Amygdala (tissue), 56 donors: ENCODE data around the gene ANKRD34A.

Experiments
- DNase-seq, 56 donors: peaks; one replicate each; lab custom pipeline; 2025; lab: John Stamatoyannopoulos, UW

Gene ANKRD34A

DNA sequence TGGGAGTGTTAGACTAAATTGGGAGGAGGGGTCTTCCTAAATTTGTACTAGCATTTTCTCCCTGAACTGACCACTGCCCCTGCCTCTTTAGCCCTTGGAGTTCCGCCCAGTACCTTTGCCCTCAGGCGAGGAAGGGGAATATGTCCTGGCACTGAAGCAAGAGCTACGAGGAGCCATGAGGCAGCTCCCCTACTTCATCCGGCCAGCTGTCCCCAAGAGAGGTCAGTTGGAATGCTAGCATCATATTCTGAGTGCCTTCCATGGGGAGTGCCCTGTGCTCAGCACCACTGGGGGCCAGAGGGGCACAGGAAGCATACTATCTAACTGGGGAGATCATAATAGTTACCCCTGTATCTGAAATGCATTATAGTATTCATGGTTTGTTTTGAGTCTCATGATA lies 10.8 kb upstream of the ANKRD34A start:
- DNase-seq: no peak

GRCh38 chr1:145974721-145975120 lies 10.3 kb upstream of the ANKRD34A start:
- DNase-seq: no peak

DNA sequence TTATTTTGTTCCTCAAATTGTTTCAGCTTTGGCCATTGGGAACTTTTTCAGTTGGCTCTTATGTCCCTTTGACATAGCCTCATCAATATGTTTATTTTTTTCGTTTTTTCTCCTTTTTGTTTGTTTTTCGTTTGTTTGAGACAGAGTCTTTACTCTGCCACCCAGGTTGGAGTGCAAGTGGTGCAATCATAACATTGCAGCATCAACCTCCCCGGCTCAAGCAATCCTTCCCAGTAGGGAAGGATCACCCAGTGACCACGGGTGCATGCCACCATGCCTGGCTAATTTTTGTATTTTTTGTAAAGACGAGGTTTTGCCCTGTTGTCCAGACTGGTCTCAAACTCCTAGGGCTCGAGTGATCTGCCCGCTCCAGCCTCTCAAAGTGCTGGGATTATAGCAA lies 8.2 kb upstream of the ANKRD34A start:
- DNase-seq: no peak

DNA sequence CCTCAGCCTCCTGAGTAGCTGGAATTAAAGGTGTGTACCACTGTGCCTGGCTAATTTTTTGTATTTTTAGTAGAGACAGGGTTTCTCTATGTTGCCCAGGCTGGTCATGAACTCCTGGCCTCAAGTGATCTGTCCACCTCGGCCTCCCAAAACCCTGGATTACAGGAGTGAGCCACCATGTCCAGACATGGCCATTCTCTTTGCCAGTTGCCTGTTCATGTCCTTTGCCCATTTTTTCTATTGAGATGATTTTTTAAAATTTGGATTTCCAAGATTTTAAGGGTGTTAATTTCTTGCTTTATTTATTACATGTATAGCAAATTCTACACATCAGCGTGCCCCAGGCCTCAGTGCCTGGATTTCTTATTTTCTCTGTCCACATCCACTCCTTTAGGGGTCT lies 2.9 kb upstream of the ANKRD34A start:
- DNase-seq: no peak

DNA sequence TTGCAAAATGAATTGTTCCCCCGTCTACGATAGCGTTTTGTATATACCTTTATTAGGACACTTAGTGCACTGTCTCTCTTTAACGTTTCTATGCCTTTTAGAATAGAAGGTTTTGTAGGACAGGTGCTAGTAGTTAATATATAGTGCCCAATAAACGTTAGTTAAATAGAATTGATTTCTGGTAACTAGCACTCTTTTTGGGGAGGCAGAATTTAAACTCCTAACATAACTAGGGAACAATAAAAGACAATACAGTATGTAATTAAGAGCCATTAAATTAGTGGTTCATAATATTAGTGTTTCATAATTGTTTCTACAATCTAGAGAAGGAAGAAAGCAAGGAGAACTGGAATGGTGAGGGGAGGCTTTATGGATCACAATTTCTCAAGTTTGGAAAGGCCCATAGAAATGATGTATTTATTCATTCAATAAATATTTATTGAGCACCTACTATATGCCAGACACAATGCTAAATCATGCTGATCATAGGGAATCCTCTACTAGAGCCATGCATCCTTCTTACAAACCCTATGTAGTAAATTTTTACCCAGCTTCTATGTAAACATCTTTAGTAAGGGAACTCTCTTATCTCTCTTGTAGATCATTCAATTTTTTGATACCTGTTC lies 857 bp upstream of the ANKRD34A start:
- DNase-seq: no peak

GRCh38 chr1:145963265-145964019 lies 933 bp downstream of the ANKRD34A start:
- peak in 1 of 56 donors; percentile 7 for DNase-seq

GRCh38 chr1:145962157-145963102 lies 1.9 kb downstream of the ANKRD34A start:
- peak in 55 of 56 donors; percentile 12 to 86 (median 63) for DNase-seq

- peak in 47 of 56 donors; percentile 10 to 71 (median 41) for DNase-seq
These were observed 2.8 kb downstream of the ANKRD34A start for GRCh38 chr1:145961425-145962156.

DNA sequence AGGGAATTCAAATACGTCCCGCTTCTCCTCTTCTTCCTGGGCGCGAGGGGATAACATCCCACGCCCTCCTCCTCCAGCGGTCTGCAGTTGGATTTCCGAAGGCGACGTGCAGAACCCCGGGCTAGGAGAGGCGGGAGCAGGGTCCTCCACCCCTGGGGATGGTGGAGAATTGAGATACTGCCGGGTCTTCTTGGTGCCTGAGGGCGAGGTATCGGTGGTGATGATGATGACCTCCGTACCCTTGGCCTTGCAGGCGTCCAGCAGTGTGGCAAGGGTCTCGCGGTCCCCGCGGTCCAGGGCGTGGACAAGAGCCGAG lies 3.3 kb downstream of the ANKRD34A start:
- DNase-seq: peak in 1 of 56 donors; percentile 19

- peak in 50 of 56 donors; percentile 9 to 86 (median 66) for DNase-seq
These were observed 3.8 kb downstream of the ANKRD34A start for GRCh38 chr1:145960468-145961108.

GRCh38 chr1:145959957-145960467 lies 4.4 kb downstream of the ANKRD34A start:
- DNase-seq: peak in 1 of 56 donors; percentile 59

- DNase-seq: no peak
These were observed 5.0 kb downstream of the ANKRD34A start for GRCh38 chr1:145959333-145959732.

- no peak for DNase-seq
These were observed 5.6 kb downstream of the ANKRD34A start for GRCh38 chr1:145958734-145959133.

- DNase-seq: peak; percentile 49 to 98 (median 95)
These were observed 6.7 kb downstream of the ANKRD34A start, which contains the start of gene LIX1L for GRCh38 chr1:145957443-145958319. TSS of gene LIX1L (minus strand) at chr1:145958017. CDS start at chr1:145957927, 90 bp downstream.

GRCh38 chr1:145956781-145957442 lies 7.5 kb downstream of the ANKRD34A start:
- DNase-seq: peak in 10 of 56 donors; percentile 1 to 23 (median 14)

- no peak for DNase-seq
These were observed 8.0 kb downstream of the ANKRD34A start for GRCh38 chr1:145956361-145956760.

DNA sequence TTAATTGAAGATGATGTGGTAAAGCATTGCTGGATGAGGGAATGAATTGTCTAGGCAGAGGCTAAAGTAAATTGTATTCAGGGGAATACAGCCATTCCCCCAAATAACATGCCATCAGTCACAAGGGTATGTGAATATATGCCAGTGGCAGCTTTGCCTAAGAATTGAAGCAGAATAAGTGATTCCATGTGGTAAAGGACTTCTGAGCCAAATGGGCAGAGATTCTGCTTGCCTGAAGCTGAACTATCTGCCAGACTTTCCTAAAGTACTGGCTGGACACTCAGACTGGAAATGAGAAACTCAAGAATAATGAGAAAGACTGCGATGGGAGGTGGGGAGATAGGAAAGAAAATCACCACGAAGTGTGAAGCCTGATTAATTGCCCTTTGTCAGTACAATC lies 8.9 kb downstream of the ANKRD34A start:
- DNase-seq: peak in 3 of 56 donors; percentile 1 to 19 (median 5)

- no peak for DNase-seq
These were observed 10.5 kb downstream of the ANKRD34A start for GRCh38 chr1:145953861-145954260.
